Measurements from ENCODE around the gene HLA-C.
A peak's percentile ranks its signal among the peaks of the same experiment; 100 is the strongest.

The HLA-C gene

GRCh38 chr6:31271641-31272357 lies at the start of gene HLA-C:
Gene HLA-C (minus strand): TSS chr6:31272092. CDS start chr6:31272071, 21 bp downstream.
- Histone ChIP-seq H3K9ac (ENCODE audit: low read length in 2 of 2) (peak within 1 kb of the TSS; percentile 74 to 97), H3K9me3 (ENCODE audit: control insufficient read depth in 2 of 2, low read length in 2 of 2) (no peaks in the 10 kb centered on the region), H3K4me1 (ENCODE audit: control insufficient read depth, insufficient read depth, low read length) (peaks cover 6% of the 10 kb centered on the region), H3K4me3 (ENCODE audit: low read length in 2 of 2) (peak within 1 kb of the TSS; percentile 75 to 95), H3K36me3 (ENCODE audit: control insufficient read depth in 2 of 2, insufficient read depth in 2 of 2, low read length in 2 of 2) (peaks cover 4 to 24% of the 10 kb centered on the region in 2 donors), H3K27me3 (ENCODE audit: control insufficient read depth in 1 of 2, insufficient read depth in 2 of 2, low read length in 2 of 2) (no peaks in the 10 kb centered on the region), H3K27ac (ENCODE audit: low read length) (peak within 1 kb of the TSS; percentile 88)

- no peak overlapping the region for H3K9ac ChIP-seq (ENCODE audit: low read length in 2 of 2)
Measured at GRCh38 chr6:31321005-31321707, 49.3 kb upstream of the HLA-C start.

GRCh38 chr6:31317036-31317435 lies 45.1 kb upstream of the HLA-C start:
- no peak overlapping the region for H3K4me3 ChIP-seq (ENCODE audit: low read length in 2 of 2)
- H3K4me1 ChIP-seq (ENCODE audit: control insufficient read depth, insufficient read depth, low read length): no peaks in the 10 kb centered on the region
- H3K27me3 ChIP-seq (ENCODE audit: control insufficient read depth in 1 of 2, insufficient read depth in 2 of 2, low read length in 2 of 2): peaks cover 0 to 21% of the 10 kb centered on the region in 2 donors

More at GRCh38 chr6:31321005-31321707, 49.3 kb upstream of the HLA-C start:
- no peaks in the 10 kb centered on the region for H3K4me1 ChIP-seq (ENCODE audit: control insufficient read depth, insufficient read depth, low read length)
- H3K36me3 ChIP-seq (ENCODE audit: control insufficient read depth in 2 of 2, insufficient read depth in 2 of 2, low read length in 2 of 2): no peaks in the 10 kb centered on the region
- H3K4me3 ChIP-seq (ENCODE audit: low read length in 2 of 2): no peak overlapping the region
- no peak overlapping the region for H3K27ac ChIP-seq (ENCODE audit: low read length)
- H3K27me3 ChIP-seq (ENCODE audit: control insufficient read depth in 1 of 2, insufficient read depth in 2 of 2, low read length in 2 of 2): peaks cover 0 to 16% of the 10 kb centered on the region in 2 donors
- no peaks in the 10 kb centered on the region for H3K9me3 ChIP-seq (ENCODE audit: control insufficient read depth in 2 of 2, low read length in 2 of 2)

GRCh38 chr6:31309641-31310040 lies 37.7 kb upstream of the HLA-C start:
- no peaks in the 10 kb centered on the region for H3K36me3 ChIP-seq (ENCODE audit: control insufficient read depth in 2 of 2, insufficient read depth in 2 of 2, low read length in 2 of 2)
- H3K4me1 ChIP-seq (ENCODE audit: control insufficient read depth, insufficient read depth, low read length): no peaks in the 10 kb centered on the region
- H3K9ac ChIP-seq (ENCODE audit: low read length in 2 of 2): no peak overlapping the region
- H3K9me3 ChIP-seq (ENCODE audit: control insufficient read depth in 2 of 2, low read length in 2 of 2): no peaks in the 10 kb centered on the region
- H3K27me3 ChIP-seq (ENCODE audit: control insufficient read depth in 1 of 2, insufficient read depth in 2 of 2, low read length in 2 of 2): peaks cover 21 to 25% of the 10 kb centered on the region in 2 donors
- H3K27ac ChIP-seq (ENCODE audit: low read length): no peak overlapping the region
- no peak overlapping the region for H3K4me3 ChIP-seq (ENCODE audit: low read length in 2 of 2)

More at GRCh38 chr6:31317036-31317435, 45.1 kb upstream of the HLA-C start:
- no peak overlapping the region for H3K9ac ChIP-seq (ENCODE audit: low read length in 2 of 2)
- H3K9me3 ChIP-seq (ENCODE audit: control insufficient read depth in 2 of 2, low read length in 2 of 2): no peaks in the 10 kb centered on the region
- no peak overlapping the region for H3K27ac ChIP-seq (ENCODE audit: low read length)
- no peaks in the 10 kb centered on the region for H3K36me3 ChIP-seq (ENCODE audit: control insufficient read depth in 2 of 2, insufficient read depth in 2 of 2, low read length in 2 of 2)

- Histone ChIP-seq H3K9ac (ENCODE audit: low read length in 2 of 2) (no peak overlapping the region), H3K27me3 (ENCODE audit: control insufficient read depth in 1 of 2, insufficient read depth in 2 of 2, low read length in 2 of 2) (peaks cover 21 to 25% of the 10 kb centered on the region in 2 donors), H3K36me3 (ENCODE audit: control insufficient read depth in 2 of 2, insufficient read depth in 2 of 2, low read length in 2 of 2) (no peaks in the 10 kb centered on the region), H3K27ac (ENCODE audit: low read length) (no peak overlapping the region), H3K9me3 (ENCODE audit: control insufficient read depth in 2 of 2, low read length in 2 of 2) (no peaks in the 10 kb centered on the region), H3K4me1 (ENCODE audit: control insufficient read depth, insufficient read depth, low read length) (no peaks in the 10 kb centered on the region), H3K4me3 (ENCODE audit: low read length in 2 of 2) (peak overlapping the region; percentile 22 to 33)
Measured at GRCh38 chr6:31308845-31309175, 36.9 kb upstream of the HLA-C start.

GRCh38 chr6:31308050-31308844 lies 36.4 kb upstream of the HLA-C start:
- Histone ChIP-seq H3K9me3 (ENCODE audit: control insufficient read depth in 2 of 2, low read length in 2 of 2) (no peaks in the 10 kb centered on the region), H3K9ac (ENCODE audit: low read length in 2 of 2) (no peak overlapping the region), H3K4me3 (ENCODE audit: low read length in 2 of 2) (peak overlapping the region; percentile 22 to 33), H3K36me3 (ENCODE audit: control insufficient read depth in 2 of 2, insufficient read depth in 2 of 2, low read length in 2 of 2) (no peaks in the 10 kb centered on the region), H3K27ac (ENCODE audit: low read length) (no peak overlapping the region), H3K27me3 (ENCODE audit: control insufficient read depth in 1 of 2, insufficient read depth in 2 of 2, low read length in 2 of 2) (peaks cover 21 to 25% of the 10 kb centered on the region in 2 donors), H3K4me1 (ENCODE audit: control insufficient read depth, insufficient read depth, low read length) (no peaks in the 10 kb centered on the region)

- H3K9ac ChIP-seq (ENCODE audit: low read length in 2 of 2): no peak overlapping the region
- H3K9me3 ChIP-seq (ENCODE audit: control insufficient read depth in 2 of 2, low read length in 2 of 2): no peaks in the 10 kb centered on the region
- H3K27ac ChIP-seq (ENCODE audit: low read length): no peak overlapping the region
- no peak overlapping the region for H3K4me3 ChIP-seq (ENCODE audit: low read length in 2 of 2)
- H3K27me3 ChIP-seq (ENCODE audit: control insufficient read depth in 1 of 2, insufficient read depth in 2 of 2, low read length in 2 of 2): peaks cover 21 to 25% of the 10 kb centered on the region in 2 donors
- H3K36me3 ChIP-seq (ENCODE audit: control insufficient read depth in 2 of 2, insufficient read depth in 2 of 2, low read length in 2 of 2): no peaks in the 10 kb centered on the region
- no peaks in the 10 kb centered on the region for H3K4me1 ChIP-seq (ENCODE audit: control insufficient read depth, insufficient read depth, low read length)
Measured at GRCh38 chr6:31307669-31308049, 35.8 kb upstream of the HLA-C start.

- H3K27me3 ChIP-seq (ENCODE audit: control insufficient read depth in 1 of 2, insufficient read depth in 2 of 2, low read length in 2 of 2): peaks cover 18 to 23% of the 10 kb centered on the region in 2 donors
- no peaks in the 10 kb centered on the region for H3K36me3 ChIP-seq (ENCODE audit: control insufficient read depth in 2 of 2, insufficient read depth in 2 of 2, low read length in 2 of 2)
- no peaks in the 10 kb centered on the region for H3K4me1 ChIP-seq (ENCODE audit: control insufficient read depth, insufficient read depth, low read length)
- no peaks in the 10 kb centered on the region for H3K9me3 ChIP-seq (ENCODE audit: control insufficient read depth in 2 of 2, low read length in 2 of 2)
- H3K9ac ChIP-seq (ENCODE audit: low read length in 2 of 2): no peak overlapping the region
- H3K27ac ChIP-seq (ENCODE audit: low read length): no peak overlapping the region
- H3K4me3 ChIP-seq (ENCODE audit: low read length in 2 of 2): no peak overlapping the region
Measured at GRCh38 chr6:31305703-31306219, 33.9 kb upstream of the HLA-C start.

GRCh38 chr6:31304683-31305082 lies 32.8 kb upstream of the HLA-C start:
- H3K4me3 ChIP-seq (ENCODE audit: low read length in 2 of 2): no peak overlapping the region
- H3K9ac ChIP-seq (ENCODE audit: low read length in 2 of 2): no peak overlapping the region
- peaks cover 21 to 22% of the 10 kb centered on the region in 2 donors for H3K27me3 ChIP-seq (ENCODE audit: control insufficient read depth in 1 of 2, insufficient read depth in 2 of 2, low read length in 2 of 2)
- no peaks in the 10 kb centered on the region for H3K36me3 ChIP-seq (ENCODE audit: control insufficient read depth in 2 of 2, insufficient read depth in 2 of 2, low read length in 2 of 2)
- H3K4me1 ChIP-seq (ENCODE audit: control insufficient read depth, insufficient read depth, low read length): no peaks in the 10 kb centered on the region
- H3K27ac ChIP-seq (ENCODE audit: low read length): no peak overlapping the region
- H3K9me3 ChIP-seq (ENCODE audit: control insufficient read depth in 2 of 2, low read length in 2 of 2): no peaks in the 10 kb centered on the region

GRCh38 chr6:31300797-31301196 lies 28.9 kb upstream of the HLA-C start:
- Histone ChIP-seq H3K27me3 (ENCODE audit: control insufficient read depth in 1 of 2, insufficient read depth in 2 of 2, low read length in 2 of 2) (peaks cover 3 to 7% of the 10 kb centered on the region in 2 donors), H3K27ac (ENCODE audit: low read length) (no peak overlapping the region), H3K9me3 (ENCODE audit: control insufficient read depth in 2 of 2, low read length in 2 of 2) (no peaks in the 10 kb centered on the region), H3K9ac (ENCODE audit: low read length in 2 of 2) (no peak overlapping the region), H3K4me3 (ENCODE audit: low read length in 2 of 2) (no peak overlapping the region), H3K36me3 (ENCODE audit: control insufficient read depth in 2 of 2, insufficient read depth in 2 of 2, low read length in 2 of 2) (no peaks in the 10 kb centered on the region), H3K4me1 (ENCODE audit: control insufficient read depth, insufficient read depth, low read length) (no peaks in the 10 kb centered on the region)
